ENCODE results near the gene ZNF570. TPM values are rescaled to one million over a fixed set of nuclear protein-coding genes. Genes with fewer than 3 reads are reported as not detected.
A peak's percentile ranks its signal among the peaks of the same experiment; 100 is the strongest.

The ZNF570 gene
- 9.5 TPM for total RNA-seq
- 1 to 10 TPM; 4.2 to 7.5 (median 5.9) TPM for polyA plus RNA-seq (ENCODE audit: insufficient read depth in 1 of 8, insufficient read length in 8 of 8, low replicate concordance in 1 of 8)
- long read RNA-seq, donor 1, full-length matches to known transcripts, result 1 of 1 reads
- long read RNA-seq, donor 1, partial matches to known transcripts, result 0 of 1 reads
- long read RNA-seq, donor 1, other reads (novel, unspliced or antisense), result 0 of 1 reads
- long read RNA-seq, donor 2, result 0 reads
- long read RNA-seq, donor 3, result 0 reads
- long read RNA-seq, donor 4, partial matches to known transcripts, result 0 of 1 reads
- long read RNA-seq, donor 4, other reads (novel, unspliced or antisense), result 0 of 1 reads
- long read RNA-seq, donor 5, full-length matches to known transcripts, result 4 of 4 reads
- long read RNA-seq, donor 5, partial matches to known transcripts, result 0 of 4 reads
- long read RNA-seq, donor 5, other reads (novel, unspliced or antisense), result 0 of 4 reads
- long read RNA-seq, donor 6, full-length matches to known transcripts, result 1 of 1 reads
- long read RNA-seq, donor 6, partial matches to known transcripts, result 0 of 1 reads
- long read RNA-seq, donor 6, other reads (novel, unspliced or antisense), result 0 of 1 reads
- long read RNA-seq, donor 7, full-length matches to known transcripts, result 3 of 3 reads
- long read RNA-seq, donor 7, partial matches to known transcripts, result 0 of 3 reads
- long read RNA-seq, donor 7, other reads (novel, unspliced or antisense), result 0 of 3 reads
- long read RNA-seq, donor 8, full-length matches to known transcripts, result 1 of 1 reads
- long read RNA-seq, donor 8, partial matches to known transcripts, result 0 of 1 reads
- long read RNA-seq, donor 8, other reads (novel, unspliced or antisense), result 0 of 1 reads
- long read RNA-seq, donor 9, full-length matches to known transcripts, result 2 of 2 reads
- long read RNA-seq, donor 9, partial matches to known transcripts, result 0 of 2 reads
- long read RNA-seq, donor 9, other reads (novel, unspliced or antisense), result 0 of 2 reads
- long read RNA-seq, donor 10, full-length matches to known transcripts, result 2 of 2 reads
- long read RNA-seq, donor 10, partial matches to known transcripts, result 0 of 2 reads
- long read RNA-seq, donor 10, other reads (novel, unspliced or antisense), result 0 of 2 reads
- long read RNA-seq, donor 11, full-length matches to known transcripts, result 2 of 2 reads
- long read RNA-seq, donor 11, partial matches to known transcripts, result 0 of 2 reads
- long read RNA-seq, donor 11, other reads (novel, unspliced or antisense), result 0 of 2 reads

DNA sequence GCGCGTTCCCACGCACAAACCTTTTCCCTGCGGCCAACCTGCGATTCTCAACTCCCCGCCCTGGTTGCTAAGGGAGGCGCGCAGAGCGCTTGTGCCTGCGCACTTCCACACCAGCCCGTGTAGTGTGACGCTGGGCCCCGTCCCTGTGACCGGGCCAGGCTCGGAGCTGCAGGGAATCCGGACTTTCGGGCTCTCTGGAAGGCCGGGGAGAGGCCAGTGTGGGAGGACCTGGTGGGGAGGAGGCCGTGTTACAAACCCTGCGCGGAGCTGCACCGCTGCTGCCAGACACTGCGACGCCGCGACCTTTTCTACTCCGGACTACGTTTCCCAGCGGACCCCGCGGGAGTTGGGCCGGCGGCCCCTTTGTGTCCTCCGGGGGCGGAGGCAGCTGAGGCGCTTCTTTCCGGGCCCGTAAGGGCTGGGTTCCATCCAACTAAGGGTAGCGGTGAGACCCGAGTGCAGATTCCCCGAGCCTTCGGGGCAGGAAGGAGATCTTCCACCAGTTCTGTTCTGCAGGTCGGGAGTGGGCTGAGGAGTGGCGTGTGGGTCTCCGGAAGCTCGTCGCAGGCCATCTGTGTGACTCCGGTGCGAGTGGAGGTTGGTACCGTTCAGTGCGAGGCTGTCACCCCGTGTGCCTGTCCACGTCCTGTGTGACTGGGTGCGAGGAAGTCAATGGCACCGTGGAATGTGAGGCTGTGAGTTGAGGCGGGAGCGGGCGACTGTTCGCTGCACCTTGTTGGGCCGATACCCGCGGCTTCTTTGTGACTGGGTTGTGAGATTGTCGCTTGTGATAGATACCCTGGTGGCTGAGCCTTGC, at the start of gene ZNF570:
ZNF570 (plus strand) TSS at position 396 of the 817 bp plus-strand sequence. CDS start 999 bp downstream, outside the sequence.
- Histone ChIP-seq H3K27ac (ENCODE audit: low read length) (peak within 1 kb of the TSS; percentile 94), H3K4me1 (ENCODE audit: control insufficient read depth, insufficient read depth, low read length) (peaks cover 14% of the 10 kb centered on the region), H3K36me3 (ENCODE audit: control insufficient read depth, insufficient read depth, low read length) (peaks cover 19% of the 10 kb centered on the region), H3K4me3 (ENCODE audit: low read length) (peak within 1 kb of the TSS; percentile 83), H3K27me3 (ENCODE audit: control insufficient read depth, insufficient read depth, low read length) (no peaks in the 10 kb centered on the region), H3K9me3 (replicated peaks; ENCODE audit: control insufficient read depth, low read depth, low read length) (peaks cover 3% of the 10 kb centered on the region)
- peak; percentile 96 for DNase-seq
- WGBS (ENCODE audit: insufficient coverage), result under 1% methylated on average over 59 of the region's 63 CpGs

DNA sequence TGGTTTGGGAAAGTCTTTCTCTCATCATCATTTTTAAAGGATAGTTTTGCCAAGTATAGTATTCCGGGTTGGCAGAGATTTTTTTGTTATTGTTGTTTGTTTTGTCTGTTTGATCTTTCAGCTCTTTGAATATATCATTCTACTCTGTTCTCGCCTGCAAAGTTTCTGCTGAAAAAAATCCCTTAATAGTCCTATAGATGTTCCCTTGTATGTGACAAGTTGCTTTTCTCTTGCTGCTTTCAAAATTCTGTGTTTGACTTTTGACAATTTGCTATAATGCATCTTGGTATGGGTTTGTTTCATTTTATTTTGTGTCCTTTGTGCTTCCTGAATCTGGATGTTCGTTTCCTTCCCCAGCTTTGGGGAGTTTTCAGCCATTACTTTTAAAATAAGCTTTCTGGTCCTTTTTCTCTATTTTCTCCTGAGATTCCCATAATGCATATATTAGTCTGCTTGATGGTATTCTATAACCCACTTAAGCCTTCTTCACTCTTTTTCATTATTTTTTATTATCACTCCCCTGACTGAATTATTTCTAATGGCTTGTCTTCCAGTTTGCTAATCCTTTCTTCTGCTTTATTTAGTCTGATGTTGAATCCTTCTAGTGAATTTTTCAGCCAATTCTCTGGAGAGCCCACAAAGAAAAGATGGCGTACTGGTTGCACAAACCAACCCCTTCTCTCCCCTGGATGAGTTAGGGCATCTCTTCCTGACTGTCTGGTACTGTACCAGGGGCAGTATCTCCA, 16.5 kb upstream of the ZNF570 start:
- WGBS (ENCODE audit: insufficient coverage), result no CpG with 5 or more reads among the region's 4 CpGs
- Histone ChIP-seq H3K9me3 (replicated peaks; ENCODE audit: control insufficient read depth, low read depth, low read length) (peaks cover 68% of the 10 kb centered on the region), H3K27ac (ENCODE audit: low read length) (no peak overlapping the region), H3K36me3 (ENCODE audit: control insufficient read depth, insufficient read depth, low read length) (peaks cover 12% of the 10 kb centered on the region), H3K4me1 (ENCODE audit: control insufficient read depth, insufficient read depth, low read length) (no peaks in the 10 kb centered on the region), H3K27me3 (ENCODE audit: control insufficient read depth, insufficient read depth, low read length) (no peaks in the 10 kb centered on the region), H3K4me3 (ENCODE audit: low read length) (no peak overlapping the region)
- no peak for DNase-seq

DNA sequence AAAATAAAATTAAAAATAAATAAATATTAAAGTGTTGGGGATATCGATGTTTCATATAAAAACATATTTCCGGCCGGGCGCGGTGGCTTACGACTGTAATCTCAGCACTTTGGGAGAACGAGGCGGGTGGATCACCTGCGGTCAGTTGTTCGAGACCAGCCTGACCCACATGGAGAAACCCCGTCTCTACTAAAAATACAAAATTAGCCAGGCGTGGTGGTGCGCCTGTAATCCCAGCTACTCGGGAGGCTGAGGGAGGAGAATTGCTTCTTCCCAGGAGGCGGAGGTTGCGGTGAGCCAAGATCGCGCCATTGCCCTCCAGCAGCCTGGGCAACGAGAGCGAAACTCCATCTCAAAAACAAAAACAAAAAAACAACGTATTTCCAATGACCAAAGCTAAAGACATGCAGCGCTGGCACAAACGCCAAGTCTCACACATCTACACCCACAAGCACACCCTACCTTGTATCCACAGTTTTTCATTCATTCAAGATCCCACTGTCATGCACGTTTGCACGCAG, 2.8 kb upstream of the ZNF570 start:
- Histone ChIP-seq H3K9me3 (replicated peaks; ENCODE audit: control insufficient read depth, low read depth, low read length) (peaks cover 6% of the 10 kb centered on the region), H3K4me3 (ENCODE audit: low read length) (peak overlapping the region; percentile 88), H3K36me3 (ENCODE audit: control insufficient read depth, insufficient read depth, low read length) (peaks cover 17% of the 10 kb centered on the region), H3K27ac (ENCODE audit: low read length) (peak overlapping the region; percentile 98), H3K4me1 (ENCODE audit: control insufficient read depth, insufficient read depth, low read length) (peaks cover 14% of the 10 kb centered on the region), H3K27me3 (ENCODE audit: control insufficient read depth, insufficient read depth, low read length) (no peaks in the 10 kb centered on the region)
- WGBS (ENCODE audit: insufficient coverage), result 35% methylated on average over 16 of the region's 25 CpGs
- no peak for DNase-seq

DNA sequence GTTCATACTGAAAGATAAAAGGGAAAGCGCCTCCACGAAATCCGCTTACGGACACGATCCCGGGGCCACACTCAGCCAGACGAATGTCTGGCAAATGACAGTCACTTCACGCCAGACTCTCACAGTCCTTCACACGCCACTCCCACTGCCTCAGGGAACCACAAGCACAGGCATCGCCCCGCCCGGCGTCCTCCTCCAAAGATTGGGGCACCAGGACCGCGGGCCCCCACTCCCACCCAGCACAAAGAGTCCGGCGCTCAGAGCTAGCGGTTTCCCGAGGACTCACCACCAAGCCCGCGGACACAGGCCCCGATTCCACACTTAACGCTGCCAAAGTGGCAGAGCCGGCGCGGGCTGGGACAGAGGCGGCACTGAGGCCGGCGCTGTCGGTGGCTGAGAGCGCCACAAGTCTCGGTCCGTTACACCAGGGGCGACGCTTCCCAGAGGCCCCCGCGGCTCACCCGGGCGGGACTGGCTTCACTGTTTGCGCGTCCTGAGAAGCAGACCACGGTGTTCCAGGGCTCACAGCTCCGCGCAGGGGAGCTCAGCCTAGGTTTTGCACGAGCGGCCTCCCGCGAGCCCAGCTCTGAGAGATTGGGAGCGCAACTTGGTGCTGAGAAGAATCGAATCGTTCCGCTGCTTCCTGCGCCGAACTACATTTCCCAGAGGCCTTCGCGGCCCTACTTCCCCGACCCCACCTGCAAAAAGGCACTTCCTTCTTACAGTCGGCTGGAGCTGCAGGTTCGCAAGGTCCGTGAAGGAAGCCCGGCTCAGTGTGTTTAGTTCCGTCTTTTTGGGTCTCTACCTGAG, 2.2 kb upstream of the ZNF570 start, which contains the start of gene ZNF569:
ZNF569 (minus strand) TSS at position 647 of the 810 bp plus-strand sequence. CDS start 22,523 bp downstream, outside the sequence.
- peak within 1 kb of the TSS; percentile 98 for H3K27ac ChIP-seq (ENCODE audit: low read length)
- H3K4me3 ChIP-seq (ENCODE audit: low read length), result peak within 1 kb of the TSS; percentile 88
- no peaks in the 10 kb centered on the region for H3K27me3 ChIP-seq (ENCODE audit: control insufficient read depth, insufficient read depth, low read length)
- no peaks in the 10 kb centered on the region for H3K9me3 ChIP-seq (replicated peaks; ENCODE audit: control insufficient read depth, low read depth, low read length)
- H3K36me3 ChIP-seq (ENCODE audit: control insufficient read depth, insufficient read depth, low read length), result peaks cover 17% of the 10 kb centered on the region
- peak; percentile 98 for DNase-seq
- peaks cover 14% of the 10 kb centered on the region for H3K4me1 ChIP-seq (ENCODE audit: control insufficient read depth, insufficient read depth, low read length)
- WGBS (ENCODE audit: insufficient coverage), result under 1% methylated on average over 49 of the region's 62 CpGs

GRCh38 chr19:37467608-37468090, 1.5 kb upstream of the ZNF570 start:
- peak overlapping the region; percentile 98 for H3K27ac ChIP-seq (ENCODE audit: low read length)
- H3K4me3 ChIP-seq (ENCODE audit: low read length), result peak overlapping the region; percentile 88
- H3K4me1 ChIP-seq (ENCODE audit: control insufficient read depth, insufficient read depth, low read length), result peaks cover 14% of the 10 kb centered on the region
- peaks cover 19% of the 10 kb centered on the region for H3K36me3 ChIP-seq (ENCODE audit: control insufficient read depth, insufficient read depth, low read length)
- WGBS (ENCODE audit: insufficient coverage), result 35% methylated on average over 16 of the region's 18 CpGs
- H3K9me3 ChIP-seq (replicated peaks; ENCODE audit: control insufficient read depth, low read depth, low read length), result no peaks in the 10 kb centered on the region
- H3K27me3 ChIP-seq (ENCODE audit: control insufficient read depth, insufficient read depth, low read length), result no peaks in the 10 kb centered on the region
- DNase-seq, result no peak

DNA sequence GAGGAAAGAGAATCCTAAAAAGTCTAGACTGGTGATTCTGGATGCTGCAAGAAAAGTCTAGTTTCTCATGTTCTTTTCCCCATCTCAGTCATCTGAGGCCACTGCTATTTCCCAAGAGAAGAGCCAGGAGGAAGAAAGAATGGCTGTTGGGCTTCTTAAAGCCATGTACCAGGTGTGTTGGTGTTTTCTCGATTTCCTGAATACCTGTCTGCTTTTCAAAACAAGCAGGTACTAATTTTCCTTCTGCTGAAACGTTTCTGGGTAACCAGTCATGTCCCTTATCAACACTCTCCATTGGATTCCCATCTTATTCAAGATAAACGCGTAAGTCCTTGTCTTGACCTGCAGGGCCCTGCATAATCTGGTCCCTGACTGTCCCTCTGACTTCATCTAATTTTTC, 1.1 kb downstream of the ZNF570 start:
- no peak for DNase-seq
- Histone ChIP-seq H3K4me1 (ENCODE audit: control insufficient read depth, insufficient read depth, low read length) (peaks cover 14% of the 10 kb centered on the region), H3K36me3 (ENCODE audit: control insufficient read depth, insufficient read depth, low read length) (peaks cover 11% of the 10 kb centered on the region), H3K9me3 (replicated peaks; ENCODE audit: control insufficient read depth, low read depth, low read length) (peaks cover 3% of the 10 kb centered on the region), H3K4me3 (ENCODE audit: low read length) (no peak overlapping the region), H3K27ac (ENCODE audit: low read length) (no peak overlapping the region), H3K27me3 (ENCODE audit: control insufficient read depth, insufficient read depth, low read length) (no peaks in the 10 kb centered on the region)
- 91% methylated on average over 1 of the region's 4 CpGs for WGBS (ENCODE audit: insufficient coverage)

DNA sequence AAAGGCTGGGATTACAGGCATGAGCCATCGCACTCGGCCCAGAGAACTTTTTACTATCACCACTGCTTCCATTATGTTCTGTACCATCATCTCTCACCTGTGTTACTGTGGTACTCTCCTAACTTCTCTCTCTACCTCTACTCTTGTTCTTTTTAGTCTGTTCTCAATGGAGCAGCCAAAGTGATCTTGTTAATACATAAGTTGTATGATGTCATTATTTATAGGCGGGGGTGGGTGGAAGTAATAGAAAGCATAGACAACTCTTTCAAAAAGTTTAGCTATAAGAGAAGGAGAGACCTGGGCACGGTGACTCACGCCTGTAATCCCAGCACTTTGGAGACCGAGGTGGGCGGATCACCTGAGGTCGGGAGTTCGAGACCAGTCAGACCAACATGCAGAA, 3.0 kb downstream of the ZNF570 start:
- Histone ChIP-seq H3K4me1 (ENCODE audit: control insufficient read depth, insufficient read depth, low read length) (peaks cover 10% of the 10 kb centered on the region), H3K36me3 (ENCODE audit: control insufficient read depth, insufficient read depth, low read length) (peaks cover 28% of the 10 kb centered on the region), H3K4me3 (ENCODE audit: low read length) (no peak overlapping the region), H3K27ac (ENCODE audit: low read length) (no peak overlapping the region), H3K9me3 (replicated peaks; ENCODE audit: control insufficient read depth, low read depth, low read length) (peaks cover 6% of the 10 kb centered on the region), H3K27me3 (ENCODE audit: control insufficient read depth, insufficient read depth, low read length) (no peaks in the 10 kb centered on the region)
- DNase-seq, result no peak
- 100% methylated on average over 3 of the region's 9 CpGs for WGBS (ENCODE audit: insufficient coverage)
